Nephron (organoid): ENCODE data around the gene NDUFS6.

Experiments used
- H3K27ac Mint-ChIP-seq, 3 experiments: 2 replicates each; pipeline ENCODE4 v1.8.0; 2020; ENCODE audit warnings: mixed read lengths in 3 of 3, mild to moderate bottlenecking in 2 of 3, moderate library complexity in 1 of 3
- H3K27me3 Mint-ChIP-seq: 2 replicates; pipeline ENCODE4 v1.8.0; 2021; ENCODE audit warnings: low read depth, mild to moderate bottlenecking, moderate library complexity, mixed read lengths
- H3K36me3 Mint-ChIP-seq: 2 replicates; pipeline ENCODE4 v1.8.0; 2020; ENCODE audit warnings: low read depth, mixed read lengths
- H3K4me1 Mint-ChIP-seq: 2 replicates; pipeline ENCODE4 v1.8.0; 2020; ENCODE audit warnings: mixed read lengths
- H3K4me3 Mint-ChIP-seq, 3 experiments: 2 replicates each; pipeline ENCODE4 v1.8.0; 2020; ENCODE audit warnings: mild to moderate bottlenecking in 3 of 3, mixed read lengths in 3 of 3, moderate library complexity in 2 of 3
- H3K9me3 Mint-ChIP-seq: 2 replicates; pipeline ENCODE4 v1.8.0; 2020; ENCODE audit warnings: mixed read lengths
- TF ChIP-seq, protein P1 (sequence below), 3 experiments: fragments of 200-600 bp; sonication (generic); IDR thresholded peaks; one replicate each; pipeline ENCODE4 v1.5.0; 2021; ENCODE audit warnings: antibody characterized with exemption in 3 of 3; ENCODE audit not compliant: unreplicated experiment in 3 of 3

Gene NDUFS6

DNA sequence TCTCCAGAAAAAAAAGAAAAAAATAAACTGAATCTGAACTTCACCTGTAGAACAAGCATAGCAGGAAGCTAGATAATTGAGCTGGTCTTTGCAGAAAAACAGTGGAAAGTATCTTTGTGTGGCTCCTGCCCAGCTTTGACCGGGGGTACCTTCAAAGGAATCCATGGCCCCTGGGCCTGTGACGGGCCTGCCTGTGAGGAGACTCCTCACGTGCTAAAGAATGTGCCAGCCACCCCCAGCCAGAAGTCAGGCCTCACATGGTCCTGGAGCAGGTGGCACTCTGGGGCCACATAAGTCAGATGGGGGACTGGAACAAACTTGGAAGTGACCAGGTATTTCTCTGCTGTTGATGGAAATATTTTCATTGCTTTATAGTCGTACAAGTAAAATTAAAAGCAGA, 4.1 kb downstream of the NDUFS6 start:
- H3K27me3 Mint-ChIP-seq = no peaks in the 10 kb centered on the region
- peaks cover 70% of the 10 kb centered on the region for H3K36me3 Mint-ChIP-seq
- H3K27ac Mint-ChIP-seq = no peak overlapping the region
- TF ChIP-seq, protein P1, sequence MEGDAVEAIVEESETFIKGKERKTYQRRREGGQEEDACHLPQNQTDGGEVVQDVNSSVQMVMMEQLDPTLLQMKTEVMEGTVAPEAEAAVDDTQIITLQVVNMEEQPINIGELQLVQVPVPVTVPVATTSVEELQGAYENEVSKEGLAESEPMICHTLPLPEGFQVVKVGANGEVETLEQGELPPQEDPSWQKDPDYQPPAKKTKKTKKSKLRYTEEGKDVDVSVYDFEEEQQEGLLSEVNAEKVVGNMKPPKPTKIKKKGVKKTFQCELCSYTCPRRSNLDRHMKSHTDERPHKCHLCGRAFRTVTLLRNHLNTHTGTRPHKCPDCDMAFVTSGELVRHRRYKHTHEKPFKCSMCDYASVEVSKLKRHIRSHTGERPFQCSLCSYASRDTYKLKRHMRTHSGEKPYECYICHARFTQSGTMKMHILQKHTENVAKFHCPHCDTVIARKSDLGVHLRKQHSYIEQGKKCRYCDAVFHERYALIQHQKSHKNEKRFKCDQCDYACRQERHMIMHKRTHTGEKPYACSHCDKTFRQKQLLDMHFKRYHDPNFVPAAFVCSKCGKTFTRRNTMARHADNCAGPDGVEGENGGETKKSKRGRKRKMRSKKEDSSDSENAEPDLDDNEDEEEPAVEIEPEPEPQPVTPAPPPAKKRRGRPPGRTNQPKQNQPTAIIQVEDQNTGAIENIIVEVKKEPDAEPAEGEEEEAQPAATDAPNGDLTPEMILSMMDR (IDR thresholded peaks at IDR 0.05; ENCODE audit: unreplicated experiment in 3 of 3) = no peak
- peaks cover 18% of the 10 kb centered on the region for H3K4me1 Mint-ChIP-seq
- H3K4me3 Mint-ChIP-seq = no peak overlapping the region
- H3K9me3 Mint-ChIP-seq = no peaks in the 10 kb centered on the region

DNA sequence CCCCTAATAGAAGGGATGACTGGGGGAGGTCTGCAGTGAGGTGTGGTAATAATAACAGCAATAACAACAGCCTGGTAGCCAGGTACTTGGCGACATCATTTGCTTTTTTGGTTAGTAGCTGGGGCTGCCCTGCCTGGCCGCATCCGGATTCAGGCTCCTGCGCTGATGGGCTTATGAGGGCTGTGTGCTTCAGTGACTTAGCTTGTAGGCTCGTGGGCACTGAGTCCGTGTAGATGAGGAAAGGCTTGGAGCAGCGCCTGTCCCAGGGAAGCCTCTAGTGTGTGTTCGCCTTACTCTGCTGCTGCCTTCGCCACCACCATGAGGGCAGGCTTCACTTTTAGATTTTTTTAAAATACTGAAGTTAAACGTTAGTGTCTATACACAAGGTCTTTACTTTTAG, 4.5 kb downstream of the NDUFS6 start:
- H3K27ac Mint-ChIP-seq = no peak overlapping the region
- H3K27me3 Mint-ChIP-seq = no peaks in the 10 kb centered on the region
- H3K4me1 Mint-ChIP-seq = peaks cover 14% of the 10 kb centered on the region
- H3K4me3 Mint-ChIP-seq = no peak overlapping the region
- H3K36me3 Mint-ChIP-seq = peaks cover 74% of the 10 kb centered on the region
- TF ChIP-seq, protein P1 (IDR thresholded peaks at IDR 0.05; ENCODE audit: unreplicated experiment in 3 of 3) = no peak
- H3K9me3 Mint-ChIP-seq = no peaks in the 10 kb centered on the region

DNA sequence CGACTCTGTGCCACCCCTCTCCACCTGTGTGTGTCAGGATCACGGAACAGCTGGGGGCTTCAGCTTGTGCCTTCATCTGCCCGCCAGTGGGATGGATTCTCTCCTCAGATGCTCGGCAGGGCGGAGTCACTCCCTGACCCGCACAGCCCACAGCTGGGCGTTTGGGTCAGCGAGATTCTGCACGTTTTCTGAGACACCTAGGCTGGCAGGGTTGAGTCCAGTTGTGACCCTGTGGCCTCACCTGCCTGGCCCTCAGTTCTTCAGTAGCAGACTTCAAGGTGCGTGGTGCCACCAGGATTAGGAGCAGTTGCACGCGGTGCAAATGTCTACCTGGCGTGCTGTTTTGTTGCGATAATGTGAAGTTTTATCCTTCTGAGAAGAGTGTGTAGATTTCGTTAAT, 5.0 kb downstream of the NDUFS6 start:
- H3K27me3 Mint-ChIP-seq = no peaks in the 10 kb centered on the region
- peaks cover 10% of the 10 kb centered on the region for H3K4me1 Mint-ChIP-seq
- no peak overlapping the region for H3K27ac Mint-ChIP-seq
- peaks cover 79% of the 10 kb centered on the region for H3K36me3 Mint-ChIP-seq
- TF ChIP-seq, protein P1 (IDR thresholded peaks at IDR 0.05; ENCODE audit: unreplicated experiment in 3 of 3) = no peak
- no peak overlapping the region for H3K4me3 Mint-ChIP-seq
- no peaks in the 10 kb centered on the region for H3K9me3 Mint-ChIP-seq

DNA sequence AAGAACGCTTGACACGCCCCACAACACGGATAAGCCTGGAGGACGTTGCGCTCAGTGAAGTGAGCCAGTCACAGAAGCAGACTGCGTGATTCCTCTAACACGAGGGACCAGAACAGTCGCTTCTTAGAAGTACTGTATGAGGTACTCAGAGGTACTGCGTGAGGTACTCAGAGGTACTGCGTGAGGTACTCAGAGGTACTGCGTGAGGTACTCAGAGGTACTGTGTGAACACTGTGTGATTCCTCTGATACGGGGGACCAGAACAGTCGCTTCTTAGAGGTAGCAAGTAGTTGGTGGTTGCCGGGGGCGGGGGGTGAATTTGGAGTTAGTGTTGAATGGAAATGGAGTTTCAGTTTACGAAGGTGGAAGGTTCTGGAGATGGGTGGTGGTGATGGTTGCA, 5.8 kb downstream of the NDUFS6 start:
- H3K4me1 Mint-ChIP-seq = peaks cover 9% of the 10 kb centered on the region

DNA sequence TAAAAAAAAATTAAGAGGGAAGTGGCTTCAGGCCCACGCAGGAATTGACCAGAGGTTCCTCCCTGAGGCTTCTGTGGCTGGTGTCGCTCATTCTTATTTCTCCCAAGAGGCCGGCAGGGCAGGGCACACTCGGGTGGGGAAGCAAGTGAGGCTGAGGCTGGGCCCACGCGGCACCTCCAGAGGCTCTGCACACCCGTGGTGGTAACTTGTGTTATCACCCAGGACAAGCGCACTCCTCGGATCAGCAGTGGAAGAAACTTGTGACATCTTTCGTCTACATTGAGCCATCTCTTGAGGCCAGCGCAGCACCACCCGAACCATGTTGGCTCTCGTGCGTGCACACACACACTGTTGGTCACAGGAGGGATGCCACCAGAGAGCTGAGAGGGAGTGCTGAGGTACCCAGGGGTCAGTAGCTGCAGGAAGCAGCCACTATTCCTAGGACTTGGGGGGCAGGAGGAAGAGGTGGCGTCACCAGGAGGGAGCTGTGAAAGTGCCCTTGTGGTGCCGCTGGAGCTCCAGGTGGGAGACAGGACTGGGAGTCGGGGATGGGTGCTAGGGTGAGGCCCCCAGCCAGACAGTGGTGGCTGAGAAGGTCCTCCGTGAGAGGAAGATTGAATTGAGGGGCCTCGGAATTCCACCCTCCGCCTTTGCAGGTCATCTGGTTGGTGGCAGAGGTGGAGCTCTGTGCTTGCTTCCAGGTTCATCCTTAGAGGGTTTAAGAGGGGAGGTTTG, 6.4 kb downstream of the NDUFS6 start:
- Mint-ChIP-seq H3K36me3 (peaks cover 89% of the 10 kb centered on the region), H3K4me3 (no peak overlapping the region), H3K27ac (no peak overlapping the region), H3K27me3 (no peaks in the 10 kb centered on the region), H3K9me3 (no peaks in the 10 kb centered on the region), H3K4me1 (peaks cover 6% of the 10 kb centered on the region)
- TF ChIP-seq, protein P1 (IDR thresholded peaks at IDR 0.05; ENCODE audit: unreplicated experiment in 3 of 3) = no peak

More for the DNA sequence above, 5.8 kb downstream of the NDUFS6 start:
- TF ChIP-seq, protein P1 (IDR thresholded peaks at IDR 0.05; ENCODE audit: unreplicated experiment in 3 of 3) = no peak
- Mint-ChIP-seq H3K36me3 (peaks cover 86% of the 10 kb centered on the region), H3K9me3 (no peaks in the 10 kb centered on the region), H3K4me3 (no peak overlapping the region), H3K27me3 (no peaks in the 10 kb centered on the region), H3K27ac (no peak overlapping the region)

DNA sequence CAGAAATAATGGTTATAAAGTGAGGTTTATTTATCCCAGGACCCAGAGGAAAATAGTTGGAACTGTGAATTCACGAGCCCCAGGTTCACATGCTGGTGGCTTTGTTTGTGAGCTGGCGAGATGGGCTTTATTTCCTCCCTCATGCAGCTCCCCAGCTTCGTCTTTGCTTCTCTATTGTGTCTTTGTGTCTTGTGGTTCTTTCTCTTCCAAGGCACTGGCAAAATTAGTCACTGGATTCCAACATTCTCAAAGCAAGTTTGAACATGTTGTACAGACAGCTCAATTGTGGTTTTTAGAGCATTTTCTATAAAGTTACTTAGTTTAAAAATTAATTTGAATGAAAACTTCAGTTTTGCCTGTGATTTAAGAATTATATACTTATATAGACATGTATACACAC, 7.2 kb downstream of the NDUFS6 start:
- TF ChIP-seq, protein P1 (IDR thresholded peaks at IDR 0.05; ENCODE audit: unreplicated experiment in 3 of 3) = no peak
- peaks cover 86% of the 10 kb centered on the region for H3K36me3 Mint-ChIP-seq
- H3K4me1 Mint-ChIP-seq = no peaks in the 10 kb centered on the region
- H3K27me3 Mint-ChIP-seq = no peaks in the 10 kb centered on the region
- H3K27ac Mint-ChIP-seq = no peak overlapping the region
- no peaks in the 10 kb centered on the region for H3K9me3 Mint-ChIP-seq
- no peak overlapping the region for H3K4me3 Mint-ChIP-seq
